HAP-1 (cell line): Measurements from ENCODE around the gene RAB11A.

Experiments
- DNase-seq, 2 experiments: peaks; one replicate each; pipeline ENCODE4 v3.0.0-alpha.2; 2016 to 2020; ENCODE audit warnings: low spot score in 2 of 2
- H3K27me3 ChIP-seq: fragments of 250-450 bp; sonication (Bioruptor Pico); 2 replicates; pipeline ENCODE4 v1.5.1; 2020; ENCODE audit warnings: low read depth, mild to moderate bottlenecking, moderate library complexity
- H3K36me3 ChIP-seq: fragments of 250-450 bp; sonication (Bioruptor Pico); replicated peaks from 2 replicates; pipeline ENCODE4 v1.5.1; 2020; ENCODE audit warnings: mild to moderate bottlenecking
- H3K4me1 ChIP-seq: fragments of 250-450 bp; sonication (Bioruptor Pico); 2 replicates; pipeline ENCODE4 v1.5.1; 2020; ENCODE audit warnings: mild to moderate bottlenecking
- H3K4me3 ChIP-seq: fragments of 250-450 bp; sonication (Bioruptor Pico); 2 replicates; pipeline ENCODE4 v1.5.1; 2020; ENCODE audit warnings: mild to moderate bottlenecking, moderate library complexity
- H3K9me3 ChIP-seq: fragments of 250-450 bp; sonication (Bioruptor Pico); 2 replicates; pipeline ENCODE4 v1.5.1; 2020; ENCODE audit warnings: mild to moderate bottlenecking, moderate library complexity
- in situ Hi-C: fragments of 300-500 bp; cut with MboI; formaldehyde crosslinking; loops from 3 replicates; pipeline ENCODE4 v1.14.3; 2020; ENCODE audit warnings: low sequenced_read_pairs, inconsistent platforms, mixed read lengths

Gene RAB11A

DNA sequence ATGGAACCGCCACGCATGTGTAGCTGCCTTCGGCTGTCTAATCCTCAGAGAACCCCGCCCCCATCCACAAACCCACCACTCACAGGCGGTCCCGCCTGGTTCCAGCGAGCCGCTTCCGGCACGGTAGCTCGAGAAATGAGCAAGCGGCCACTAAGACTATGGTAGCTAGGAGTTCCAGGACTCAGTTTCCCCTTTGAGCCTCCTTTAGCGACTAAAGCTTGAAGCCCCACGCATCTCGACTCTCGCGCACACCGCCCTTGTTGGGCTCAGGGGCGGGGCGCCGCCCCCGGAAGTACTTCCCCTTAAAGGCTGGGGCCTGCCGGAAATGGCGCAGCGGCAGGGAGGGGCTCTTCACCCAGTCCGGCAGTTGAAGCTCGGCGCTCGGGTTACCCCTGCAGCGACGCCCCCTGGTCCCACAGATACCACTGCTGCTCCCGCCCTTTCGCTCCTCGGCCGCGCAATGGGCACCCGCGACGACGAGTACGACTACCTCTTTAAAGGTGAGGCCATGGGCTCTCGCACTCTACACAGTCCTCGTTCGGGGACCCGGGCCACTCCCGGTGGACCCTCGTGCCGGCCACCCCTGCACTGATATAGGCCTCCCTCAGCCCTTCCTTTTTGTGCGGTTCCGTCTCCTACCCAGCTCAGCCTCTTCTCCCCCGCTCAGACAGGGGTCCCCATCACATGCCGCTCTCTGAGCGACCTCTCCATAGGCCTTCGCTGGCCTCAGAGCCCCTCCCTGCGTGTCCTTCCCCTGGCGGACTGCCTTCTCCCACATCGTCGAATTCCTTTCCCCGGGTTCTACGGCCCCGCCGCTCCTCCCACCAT lies at the start of gene RAB11A:
RAB11A (plus strand) TSS at position 366 of the 828 bp plus-strand sequence; CDS start at position 461, 95 bp downstream.
- Histone ChIP-seq H3K4me3 (peak within 1 kb of the TSS; percentile 89), H3K27me3 (no peaks in the 10 kb centered on the region), H3K4me1 (peaks cover 10% of the 10 kb centered on the region), H3K36me3 (no peaks in the 10 kb centered on the region; the same call in 1 of the 2 replicates), H3K9me3 (no peaks in the 10 kb centered on the region)
- in situ Hi-C loops, result no loop called here
- peak; percentile 100 for DNase-seq

DNA sequence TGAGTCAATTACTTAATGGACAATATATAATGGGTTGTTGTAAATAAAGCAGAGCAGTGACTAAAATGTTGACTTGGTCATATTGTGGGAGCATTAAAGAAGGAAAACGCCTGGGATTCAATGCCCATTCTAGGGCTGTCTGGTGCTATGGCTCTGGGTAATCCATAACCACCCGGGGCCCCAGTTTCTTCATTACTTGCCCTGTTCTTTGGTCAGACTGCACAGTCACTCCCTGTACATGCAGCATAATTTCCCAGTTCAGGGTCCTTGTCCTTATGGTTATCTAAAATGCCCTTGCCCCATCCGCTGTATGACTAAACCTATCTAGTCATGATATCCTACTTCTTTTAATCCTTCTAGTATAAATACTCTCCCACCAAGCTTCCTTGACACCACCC lies 49.7 kb upstream of the RAB11A start:
- H3K4me1 ChIP-seq, result peaks cover 11% of the 10 kb centered on the region
- peak in 1 of 2 experiments; percentile 6 for DNase-seq
- in situ Hi-C loops, result no loop called here

DNA sequence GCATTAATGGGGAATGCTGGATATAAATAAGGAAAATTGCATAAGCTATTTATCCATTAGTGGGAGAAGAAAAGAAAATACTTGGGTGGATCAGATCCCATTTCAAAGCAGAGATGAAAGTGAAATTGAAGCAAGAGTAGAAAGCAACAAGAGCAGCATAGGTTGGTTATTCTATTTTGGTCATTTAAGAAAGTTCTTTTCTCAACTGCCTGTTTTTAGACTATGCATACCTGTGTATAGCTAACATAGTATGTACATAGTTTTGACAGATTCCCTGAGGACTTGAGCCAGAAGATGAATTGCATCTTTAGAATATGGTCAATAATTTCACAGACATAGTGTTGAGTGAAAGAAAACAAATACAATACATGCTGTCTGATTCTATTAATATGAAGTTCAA lies 48.2 kb upstream of the RAB11A start:
- Histone ChIP-seq H3K4me1 (peaks cover 18% of the 10 kb centered on the region), H3K4me3 (no peak overlapping the region), H3K36me3 (no peaks in the 10 kb centered on the region), H3K27me3 (peaks cover 54% of the 10 kb centered on the region), H3K9me3 (no peaks in the 10 kb centered on the region)
- in situ Hi-C loops, result no loop called here
- no peak for DNase-seq

More for the DNA sequence above, 49.7 kb upstream of the RAB11A start:
- H3K27me3 ChIP-seq, result peaks cover 54% of the 10 kb centered on the region
- H3K36me3 ChIP-seq, result no peaks in the 10 kb centered on the region
- H3K4me3 ChIP-seq, result no peak overlapping the region
- H3K9me3 ChIP-seq, result no peaks in the 10 kb centered on the region

DNA sequence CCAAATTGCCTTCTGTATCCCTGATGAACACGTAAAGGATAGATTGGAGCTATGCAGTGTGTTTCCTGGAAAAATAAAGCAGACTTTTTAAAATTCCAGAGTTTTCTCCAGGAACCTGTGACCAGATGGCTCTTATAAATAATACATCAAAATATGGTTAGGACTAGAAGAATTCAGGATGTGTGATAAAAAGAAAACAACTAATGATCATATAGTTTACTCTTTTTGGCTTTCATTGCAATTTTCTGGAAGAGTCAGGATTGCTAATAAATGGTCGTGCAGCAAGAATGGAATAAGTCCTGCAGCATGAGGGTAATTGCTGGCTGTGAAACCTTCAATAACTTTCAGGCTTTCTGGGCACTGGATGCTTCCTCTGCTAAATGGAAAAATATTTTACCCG lies 47.0 kb upstream of the RAB11A start:
- no peak for DNase-seq
- Histone ChIP-seq H3K9me3 (no peaks in the 10 kb centered on the region), H3K36me3 (no peaks in the 10 kb centered on the region), H3K4me3 (no peak overlapping the region), H3K4me1 (peaks cover 18% of the 10 kb centered on the region), H3K27me3 (peaks cover 63% of the 10 kb centered on the region)
- in situ Hi-C loops, result no loop called here

DNA sequence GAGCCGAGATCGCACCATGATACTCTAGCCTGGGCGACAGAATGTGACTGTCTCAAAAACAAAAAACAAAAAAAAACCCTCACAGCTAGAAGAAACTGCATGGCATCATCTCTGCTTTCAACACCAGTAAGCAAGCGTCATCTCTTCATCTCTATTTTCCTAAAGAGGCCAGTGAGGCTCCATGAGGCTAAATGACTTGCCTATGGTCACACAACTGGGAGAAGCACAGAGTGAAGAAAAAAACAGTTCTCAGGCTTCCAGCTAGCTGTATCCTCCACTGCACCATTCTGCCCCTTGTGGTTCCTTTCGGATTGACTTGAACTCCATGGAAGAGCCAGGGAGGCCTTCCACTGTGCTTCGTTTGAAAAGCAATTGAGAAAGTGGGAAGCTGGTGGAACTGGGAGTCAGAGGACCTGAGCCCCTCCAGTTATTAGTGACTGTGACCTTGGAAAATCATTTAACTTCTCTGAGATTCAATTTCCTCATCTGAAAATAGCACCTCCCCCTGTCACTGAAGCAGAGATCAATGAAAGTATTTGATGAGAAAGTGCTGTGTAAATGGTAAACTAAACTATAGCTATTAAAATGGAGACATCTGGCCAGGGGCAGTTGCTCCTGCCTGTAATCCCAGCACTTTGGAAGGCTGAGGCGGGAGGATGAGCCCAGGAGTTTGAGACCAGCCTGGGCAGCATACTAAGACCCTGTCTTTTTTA lies 45.1 kb upstream of the RAB11A start:
- H3K4me3 ChIP-seq, result no peak overlapping the region
- in situ Hi-C loops, result no loop called here
- H3K9me3 ChIP-seq, result no peaks in the 10 kb centered on the region
- H3K27me3 ChIP-seq, result peaks cover 64% of the 10 kb centered on the region
- peak; percentile 89 to 95 for DNase-seq
- no peaks in the 10 kb centered on the region for H3K36me3 ChIP-seq
- peaks cover 18% of the 10 kb centered on the region for H3K4me1 ChIP-seq

DNA sequence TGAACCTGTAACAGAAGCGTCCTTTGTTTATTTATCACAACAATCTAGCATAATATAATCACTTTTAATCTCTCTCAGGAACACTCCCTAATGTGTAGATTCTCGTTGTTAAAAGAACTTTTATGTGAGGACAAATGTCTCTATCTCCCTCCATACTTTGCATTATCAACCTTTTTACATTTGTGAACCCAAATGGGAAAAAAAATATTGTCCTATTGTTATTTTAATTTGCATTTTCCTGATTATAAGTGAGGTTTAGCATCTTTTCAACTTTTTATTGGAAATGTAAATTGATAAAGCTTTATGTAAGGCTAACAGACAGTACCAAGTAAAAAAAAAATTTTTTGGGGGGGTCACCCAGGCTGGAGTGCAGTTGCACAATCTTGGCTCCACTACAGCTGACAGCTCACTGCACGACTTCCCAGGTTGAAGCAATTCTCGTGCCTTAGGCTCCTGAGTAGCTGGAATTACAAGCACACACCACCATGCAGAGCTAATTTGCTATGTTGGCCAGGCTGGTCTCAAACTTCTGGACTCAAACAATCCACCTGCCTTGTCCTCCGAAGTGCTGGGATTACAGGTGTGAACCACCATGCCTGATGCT lies 44.2 kb upstream of the RAB11A start:
- peak; percentile 88 to 100 for DNase-seq
- Histone ChIP-seq H3K9me3 (no peaks in the 10 kb centered on the region), H3K4me3 (no peak overlapping the region), H3K4me1 (peaks cover 17% of the 10 kb centered on the region), H3K27me3 (peaks cover 60% of the 10 kb centered on the region), H3K36me3 (no peaks in the 10 kb centered on the region)
- in situ Hi-C loops, result no loop called here

DNA sequence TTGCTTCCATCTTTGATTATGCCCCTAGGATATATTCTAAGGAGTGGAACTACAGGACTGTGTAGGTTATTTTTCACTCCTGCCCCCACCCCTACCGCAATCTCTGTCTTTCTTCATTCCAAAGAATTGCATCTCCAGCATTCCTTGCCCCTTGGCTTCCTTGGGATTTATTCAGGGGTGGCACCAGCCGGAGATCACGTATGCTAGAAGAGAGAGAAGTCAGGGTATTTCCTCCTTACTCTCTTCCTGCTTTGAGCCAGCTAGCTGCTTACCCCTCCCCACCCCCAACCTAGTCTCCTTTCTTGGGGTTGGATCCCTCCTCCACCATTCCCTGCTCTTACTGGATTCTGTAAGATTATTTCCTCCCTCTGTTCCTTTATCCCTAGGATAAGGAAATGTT lies 42.2 kb upstream of the RAB11A start:
- no peaks in the 10 kb centered on the region for H3K36me3 ChIP-seq
- peak in 1 of 2 experiments; percentile 11 for DNase-seq
- H3K4me3 ChIP-seq, result no peak overlapping the region
- in situ Hi-C loops, result no loop called here
- H3K27me3 ChIP-seq, result peaks cover 53% of the 10 kb centered on the region
- H3K9me3 ChIP-seq, result no peaks in the 10 kb centered on the region
- H3K4me1 ChIP-seq, result peaks cover 14% of the 10 kb centered on the region

DNA sequence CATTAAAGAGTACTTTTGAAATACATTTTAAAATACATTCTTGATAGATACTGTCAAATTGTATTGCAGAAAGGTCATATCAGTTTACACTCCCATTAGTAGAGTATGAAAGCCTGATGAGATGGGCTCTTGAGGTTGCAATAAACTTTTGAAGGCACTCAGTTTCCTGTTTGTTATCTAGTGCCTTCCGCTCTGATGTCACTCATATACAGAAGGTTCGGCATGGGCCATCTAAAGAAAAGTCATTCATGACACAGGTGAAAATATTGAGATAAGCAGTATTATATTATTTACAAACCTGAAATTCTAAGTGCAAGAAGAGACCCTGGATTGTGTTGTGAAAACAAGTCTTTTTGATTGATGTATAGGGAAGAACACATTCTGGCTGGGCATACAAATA lies 40.7 kb upstream of the RAB11A start:
- Histone ChIP-seq H3K36me3 (no peaks in the 10 kb centered on the region), H3K9me3 (no peaks in the 10 kb centered on the region), H3K27me3 (peaks cover 41% of the 10 kb centered on the region), H3K4me3 (no peak overlapping the region), H3K4me1 (peaks cover 20% of the 10 kb centered on the region)
- in situ Hi-C loops, result no loop called here
- no peak for DNase-seq

DNA sequence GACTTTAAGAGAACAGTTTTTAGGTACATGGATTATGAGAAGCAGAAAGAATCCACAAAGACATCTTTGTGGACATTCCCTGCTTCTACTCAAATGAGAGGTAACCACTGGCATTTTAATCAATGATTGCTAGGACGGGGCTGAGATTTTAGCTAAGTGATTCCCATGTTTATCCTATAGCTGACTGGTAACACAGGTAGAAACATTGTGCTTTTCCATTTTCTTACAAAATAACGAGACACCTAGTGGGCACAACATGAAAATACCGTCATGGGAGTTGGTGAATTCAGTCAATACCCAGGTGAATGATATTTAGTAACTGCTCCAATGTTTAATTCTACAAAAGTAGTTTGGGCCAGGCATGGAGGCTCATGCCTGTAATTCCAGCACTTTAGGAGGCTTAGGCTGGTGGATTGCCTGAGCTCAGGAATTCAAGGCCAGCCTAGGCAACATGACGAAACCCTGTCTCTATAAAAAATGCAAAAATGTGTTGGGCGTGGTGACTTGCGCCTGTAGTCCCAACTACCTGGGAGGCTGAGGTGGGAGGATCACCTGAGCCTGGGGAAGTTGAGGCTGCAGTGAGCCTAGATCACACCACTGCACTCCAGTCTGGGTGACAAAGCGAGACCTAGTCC lies 40.0 kb upstream of the RAB11A start:
- Histone ChIP-seq H3K36me3 (no peaks in the 10 kb centered on the region), H3K4me1 (peaks cover 16% of the 10 kb centered on the region), H3K9me3 (no peaks in the 10 kb centered on the region), H3K4me3 (no peak overlapping the region), H3K27me3 (peaks cover 39% of the 10 kb centered on the region)
- DNase-seq, result peak; percentile 23 to 68
- in situ Hi-C loops, result no loop called here

DNA sequence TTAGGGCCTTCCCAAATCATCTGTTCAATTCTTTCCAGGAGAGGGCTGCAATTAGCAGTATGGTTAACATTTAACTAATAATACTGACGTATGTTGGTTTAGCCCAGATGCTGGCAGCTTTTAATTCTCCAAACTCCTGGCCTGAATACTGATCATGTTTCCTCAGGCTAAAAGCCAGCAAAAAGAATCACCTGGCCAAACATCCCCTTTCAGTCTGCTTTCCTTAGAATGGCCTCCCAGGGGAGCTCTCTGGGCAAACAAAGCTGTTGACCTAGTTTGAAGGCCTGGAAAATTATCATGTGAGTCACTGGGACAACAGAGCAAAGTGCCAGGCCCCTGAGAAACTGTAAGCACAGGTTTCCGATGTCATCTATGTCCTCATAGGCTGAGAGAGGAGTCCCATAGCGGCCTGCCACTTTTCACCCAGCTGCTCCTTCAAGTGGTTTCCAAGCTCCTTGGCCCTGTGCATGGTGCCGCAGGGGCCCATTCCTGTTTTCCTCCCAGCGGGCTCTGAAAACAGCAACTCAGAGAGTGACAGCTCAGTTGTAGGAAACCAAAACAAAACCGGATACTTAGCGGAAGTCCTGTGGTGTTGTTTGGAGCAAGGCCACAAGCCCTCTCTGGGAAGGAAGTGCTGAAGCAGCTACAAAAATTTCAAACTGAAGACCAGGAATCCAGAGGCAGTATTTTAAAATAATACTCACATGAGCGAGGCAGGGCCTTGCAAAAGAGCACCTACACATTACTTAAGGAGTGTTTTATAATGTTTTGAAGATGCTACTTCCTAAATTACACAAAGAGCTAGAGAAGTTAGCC lies 36.5 kb upstream of the RAB11A start:
- Histone ChIP-seq H3K27me3 (peaks cover 27% of the 10 kb centered on the region), H3K4me3 (no peak overlapping the region), H3K9me3 (no peaks in the 10 kb centered on the region), H3K36me3 (no peaks in the 10 kb centered on the region), H3K4me1 (peaks cover 6% of the 10 kb centered on the region)
- peak; percentile 89 to 90 for DNase-seq
- in situ Hi-C loops, result no loop called here

DNA sequence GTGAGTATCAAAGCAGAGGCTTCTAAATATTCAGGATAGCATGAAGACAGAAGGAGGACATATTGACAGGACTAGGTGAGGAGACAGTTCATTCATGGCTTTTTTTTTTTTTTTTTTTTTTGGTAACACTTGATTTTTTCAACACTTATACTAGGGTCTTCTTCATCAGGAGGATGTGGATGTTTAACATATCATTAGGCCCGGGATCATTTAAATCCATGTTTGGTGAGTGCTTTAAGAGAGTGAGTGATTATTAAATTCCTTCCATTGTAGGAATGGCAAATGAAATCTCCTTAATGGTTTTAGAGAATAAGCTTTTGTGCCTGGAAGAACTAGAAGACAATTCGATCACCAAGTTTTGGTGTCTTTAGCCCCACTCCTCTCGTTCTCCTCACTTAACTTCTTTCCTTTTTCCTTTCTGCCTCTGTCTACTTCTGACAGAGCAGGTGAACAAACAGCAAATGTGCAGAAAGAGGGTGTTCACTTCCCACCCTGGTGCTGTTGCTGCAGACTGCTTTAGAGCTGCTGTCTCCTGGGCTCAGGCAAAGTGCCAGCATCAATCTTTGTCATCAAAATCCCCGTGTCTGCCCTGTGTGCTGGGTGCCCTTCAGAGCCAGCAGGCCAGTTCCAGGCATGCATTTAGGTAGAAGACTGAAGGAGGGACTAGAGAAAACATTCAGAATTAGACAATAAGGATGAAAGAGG lies 35.6 kb upstream of the RAB11A start:
- Histone ChIP-seq H3K27me3 (peaks cover 18% of the 10 kb centered on the region), H3K4me3 (no peak overlapping the region), H3K4me1 (peaks cover 6% of the 10 kb centered on the region), H3K36me3 (no peaks in the 10 kb centered on the region), H3K9me3 (no peaks in the 10 kb centered on the region)
- DNase-seq, result peak in 1 of 2 experiments; percentile 6
- in situ Hi-C loops, result no loop called here

DNA sequence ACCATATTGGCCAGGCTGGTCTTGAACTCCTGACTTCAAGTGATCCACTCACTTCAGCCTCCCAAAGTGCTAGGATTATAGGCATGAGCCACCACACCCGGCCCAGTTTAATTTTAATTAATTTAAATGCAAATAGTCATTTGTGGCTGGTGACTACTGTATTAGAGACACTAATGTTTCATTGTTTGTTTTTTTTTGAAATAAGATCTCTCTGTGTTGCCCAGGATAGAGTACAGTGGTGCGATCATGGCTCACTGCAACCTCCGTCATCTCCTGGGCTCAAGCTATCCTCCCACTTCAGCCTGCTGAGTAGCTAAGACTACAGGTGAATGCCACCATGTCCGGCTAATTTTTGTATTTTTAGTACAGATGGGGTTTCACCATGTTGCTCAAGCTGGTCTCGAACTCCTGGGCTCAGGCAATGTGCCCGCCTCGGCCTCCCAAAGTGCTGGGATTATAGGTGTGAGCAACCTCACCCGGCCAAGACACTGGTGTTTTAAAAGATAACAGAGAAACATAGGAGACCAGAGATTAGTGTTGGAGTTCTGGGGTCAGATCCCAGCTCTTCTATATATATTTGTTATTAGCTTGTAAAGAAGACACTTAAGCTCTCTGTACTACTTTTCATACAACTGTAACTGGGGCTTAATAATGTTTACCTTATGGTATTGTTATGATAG lies 34.5 kb upstream of the RAB11A start:
- Histone ChIP-seq H3K9me3 (no peaks in the 10 kb centered on the region), H3K27me3 (peaks cover 9% of the 10 kb centered on the region), H3K36me3 (no peaks in the 10 kb centered on the region), H3K4me3 (no peak overlapping the region), H3K4me1 (peaks cover 6% of the 10 kb centered on the region)
- in situ Hi-C loops, result no loop called here
- DNase-seq, result peak in 1 of 2 experiments; percentile 3
